Measurements from ENCODE around the gene ETV6. TPM values are rescaled to one million over a fixed set of nuclear protein-coding genes. Genes with fewer than 3 reads are reported as not detected.

The ETV6 gene
- total RNA-seq, 1 donor from 2014 or later, result 11.9 TPM

DNA sequence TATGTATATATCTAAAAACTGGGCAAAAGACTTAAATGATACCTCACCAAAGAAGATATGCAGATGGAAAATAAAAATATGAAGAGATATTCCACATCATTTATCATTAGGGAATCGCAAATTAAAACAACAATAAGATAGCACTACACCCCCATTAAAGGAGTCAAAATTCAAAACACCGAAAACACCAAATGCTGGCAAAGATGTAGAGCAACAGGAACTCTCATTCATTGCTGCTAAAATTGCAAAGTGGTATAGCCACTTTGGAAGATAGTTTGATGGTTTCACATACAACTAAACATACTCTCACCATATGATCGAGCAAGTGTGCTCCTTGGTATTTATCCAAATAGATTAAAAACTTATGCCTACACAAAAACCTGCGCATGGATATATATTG is 289.7 kb downstream of the ETV6 start:
- DNase-seq, result no peak

DNA sequence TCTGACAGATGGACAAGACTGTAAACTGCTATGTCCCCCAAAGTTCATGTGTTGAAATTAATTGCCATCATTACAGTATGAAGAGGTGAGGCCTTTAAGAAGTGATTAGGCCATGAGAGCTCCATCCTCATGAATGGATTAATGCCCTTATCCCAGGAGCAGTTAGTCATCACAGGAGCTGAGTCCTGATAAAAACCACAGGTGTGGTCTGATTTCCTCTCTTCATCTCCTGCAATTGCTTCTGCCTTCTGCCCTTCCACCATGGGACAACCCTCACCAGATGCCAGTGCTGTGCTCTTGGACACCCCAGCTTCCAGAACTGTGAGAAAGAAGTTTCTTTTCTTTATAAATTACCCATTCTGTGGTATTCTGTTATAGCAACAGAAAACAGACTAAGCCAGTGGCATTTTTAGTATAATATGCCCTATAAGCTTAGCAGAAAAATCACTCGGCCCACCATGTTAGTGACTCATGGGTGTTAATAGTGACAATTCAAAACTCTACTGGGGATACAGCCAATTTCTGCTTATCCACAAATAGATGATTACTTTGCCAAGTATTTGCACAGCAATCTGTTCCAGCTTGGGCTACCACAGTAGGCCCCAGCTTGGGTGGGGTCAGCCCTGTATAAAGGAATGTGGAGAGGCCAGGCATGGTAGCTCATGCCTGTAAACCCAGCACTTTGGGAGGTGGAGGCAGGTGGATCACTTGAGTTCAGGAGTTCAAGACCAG is 292.3 kb downstream of the ETV6 start:
- peak; percentile 19 for DNase-seq

DNA sequence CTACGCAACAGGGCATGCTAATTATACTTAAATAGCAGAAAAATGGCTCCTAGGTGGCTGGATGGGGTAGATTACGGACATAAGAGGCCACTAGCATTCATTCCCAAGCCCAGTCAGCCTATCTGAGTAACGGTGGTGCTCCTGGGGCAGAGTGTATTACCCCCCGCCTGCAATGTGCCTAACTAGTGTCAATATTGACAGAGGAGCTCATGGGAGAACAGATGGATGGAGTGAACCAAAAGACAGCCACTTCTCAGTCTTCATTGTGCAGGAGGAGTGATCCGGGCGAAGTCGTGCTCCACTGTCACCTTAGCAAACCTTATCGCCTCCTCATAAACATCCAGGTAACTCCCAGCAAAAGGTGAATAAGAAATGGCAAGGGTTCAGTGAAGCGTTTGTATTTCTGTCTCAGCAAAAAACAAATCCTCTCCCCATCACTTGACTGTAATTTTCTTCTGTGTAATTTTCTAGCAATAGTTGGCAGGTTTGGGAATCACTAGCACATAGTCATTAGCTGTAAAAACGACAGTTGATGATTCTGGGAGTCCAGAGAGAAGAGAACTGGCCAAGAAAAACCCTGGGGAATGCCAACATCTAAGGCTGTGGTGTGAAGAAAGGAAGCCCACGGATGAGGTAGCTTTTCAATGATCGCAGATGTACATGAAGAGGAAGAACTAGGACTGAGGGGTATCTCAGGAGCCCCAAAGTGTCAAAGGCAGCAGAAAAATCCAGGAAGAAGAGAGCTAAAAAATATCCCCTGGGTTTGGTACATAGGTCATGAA is 294.6 kb downstream of the ETV6 start:
- DNase-seq, result no peak
